Tibial nerve (tissue), 4 donors: ENCODE data around the gene CCDC24.

Experiments used
- EP300 ChIP-seq, 2 donors: sonication (generic); formaldehyde crosslinking; IDR thresholded peaks; one replicate each; pipeline ENCODE4 v1.6.1; 2017; ENCODE audit warnings: antibody characterized with exemption in 2 of 2, mild to moderate bottlenecking in 1 of 2
- POLR2A ChIP-seq, 2 donors: fragments of 450-650 bp; IDR thresholded peaks; one replicate each; pipeline ENCODE4 v1.6.1; 2017; ENCODE audit warnings: antibody characterized with exemption in 2 of 2, mild to moderate bottlenecking in 2 of 2, moderate library complexity in 2 of 2
- TF ChIP-seq, protein P1 (sequence below), 5 experiments: fragments of 200-600 bp in 3 of 5; fragments of 450-650 bp in 2 of 5; sonication (generic) in 3 of 5; IDR thresholded peaks; one replicate each; pipeline ENCODE4 v1.5.1; 2016 to 2019; ENCODE audit warnings: antibody characterized with exemption in 5 of 5, mild to moderate bottlenecking in 3 of 5, moderate library complexity in 2 of 5

DNA sequence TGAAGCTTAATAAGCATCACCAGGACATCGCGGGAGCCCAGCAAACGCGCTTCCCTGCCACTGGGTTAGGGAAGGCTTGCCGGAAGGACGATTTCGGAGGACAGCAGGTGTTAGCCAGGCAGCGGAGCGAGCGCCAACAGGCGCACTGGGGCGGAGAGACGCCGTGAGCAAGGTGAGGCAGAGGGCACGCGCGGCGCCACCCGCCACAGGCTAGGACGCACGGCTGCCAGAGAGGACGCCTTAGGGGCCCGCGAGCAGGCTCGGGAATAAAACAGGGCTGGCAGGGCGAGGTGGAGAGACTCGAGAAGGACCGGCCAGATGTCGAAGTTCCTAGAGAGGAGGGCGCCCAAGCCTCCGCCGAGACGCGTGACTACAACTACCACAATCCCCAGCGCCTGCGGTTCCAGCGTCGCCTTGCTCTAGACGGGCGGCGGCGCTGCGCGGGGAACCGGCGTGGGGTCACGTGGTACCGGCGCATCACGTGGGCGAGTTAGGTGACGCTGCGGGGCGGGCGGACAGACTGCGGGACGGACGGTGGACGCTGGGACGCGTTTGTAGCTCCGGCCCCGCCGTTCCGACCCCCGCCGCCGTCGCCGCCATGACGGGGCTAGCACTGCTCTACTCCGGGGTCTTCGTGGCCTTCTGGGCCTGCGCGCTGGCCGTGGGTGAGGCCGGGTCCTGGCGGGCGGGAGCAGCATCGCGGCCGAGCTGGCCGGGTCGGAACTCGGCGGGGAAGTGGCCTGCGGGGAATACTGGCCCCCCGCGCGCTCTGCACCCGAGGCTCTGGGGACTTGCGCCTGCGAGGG, 16.8 kb upstream of the CCDC24 start, which contains the start of gene ATP6V0B:
- TF ChIP-seq, protein P1, sequence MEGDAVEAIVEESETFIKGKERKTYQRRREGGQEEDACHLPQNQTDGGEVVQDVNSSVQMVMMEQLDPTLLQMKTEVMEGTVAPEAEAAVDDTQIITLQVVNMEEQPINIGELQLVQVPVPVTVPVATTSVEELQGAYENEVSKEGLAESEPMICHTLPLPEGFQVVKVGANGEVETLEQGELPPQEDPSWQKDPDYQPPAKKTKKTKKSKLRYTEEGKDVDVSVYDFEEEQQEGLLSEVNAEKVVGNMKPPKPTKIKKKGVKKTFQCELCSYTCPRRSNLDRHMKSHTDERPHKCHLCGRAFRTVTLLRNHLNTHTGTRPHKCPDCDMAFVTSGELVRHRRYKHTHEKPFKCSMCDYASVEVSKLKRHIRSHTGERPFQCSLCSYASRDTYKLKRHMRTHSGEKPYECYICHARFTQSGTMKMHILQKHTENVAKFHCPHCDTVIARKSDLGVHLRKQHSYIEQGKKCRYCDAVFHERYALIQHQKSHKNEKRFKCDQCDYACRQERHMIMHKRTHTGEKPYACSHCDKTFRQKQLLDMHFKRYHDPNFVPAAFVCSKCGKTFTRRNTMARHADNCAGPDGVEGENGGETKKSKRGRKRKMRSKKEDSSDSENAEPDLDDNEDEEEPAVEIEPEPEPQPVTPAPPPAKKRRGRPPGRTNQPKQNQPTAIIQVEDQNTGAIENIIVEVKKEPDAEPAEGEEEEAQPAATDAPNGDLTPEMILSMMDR (IDR thresholded peaks at IDR 0.05) = peak in 4 of 5 experiments; percentile 14 to 77 (median 57)
- TF ChIP-seq POLR2A (IDR thresholded peaks at IDR 0.05) = peak; percentile 91 to 95
- peak; percentile 81 to 96 for TF ChIP-seq EP300 (IDR thresholded peaks at IDR 0.05)
